ENCODE data around the gene ADCK2. TPM values are rescaled to one million over a fixed set of nuclear protein-coding genes. Genes with fewer than 3 reads are reported as not detected.

The ADCK2 gene
- total RNA-seq, 4 donors from 2014 or later, result 17.6 to 34.1 (median 21.6) TPM

- DNase-seq, result no peak
Observed at GRCh38 chr7:140670343-140670935, 2.3 kb upstream of the ADCK2 start.

GRCh38 chr7:140671966-140672365 is 779 bp upstream of the ADCK2 start:
- no peak for DNase-seq
- 77 to 100% methylated on average over 3 to 12 of the region's 15 CpGs for whole genome bisulfite sequencing, 2 donors
- Histone ChIP-seq H3K27me3 (no peaks in the 10 kb centered on the region), H3K27ac (no peak overlapping the region), H3K4me3 (peak overlapping the region in 1 of 4 donors; percentile 95), H3K9me3 (no peaks in the 10 kb centered on the region), H3K4me1 (peaks cover 18 to 41% (median 26%) of the 10 kb centered on the region in 3 donors), H3K36me3 (peaks cover 0 to 15% (median 0%) of the 10 kb centered on the region in 3 donors)
- intact Hi-C loops (cut with DNase I), result no loop called here
- TF ChIP-seq CTCF (IDR thresholded peaks at IDR 0.05), result no peak
- no peak for TF ChIP-seq POLR2A (IDR thresholded peaks at IDR 0.05)

More at GRCh38 chr7:140670343-140670935, 2.3 kb upstream of the ADCK2 start:
- TF ChIP-seq POLR2A (IDR thresholded peaks at IDR 0.05) (no peak), CTCF (IDR thresholded peaks at IDR 0.05) (no peak)
- intact Hi-C loops (cut with DNase I), result no loop called here
- H3K9me3 ChIP-seq, result no peaks in the 10 kb centered on the region
- H3K27me3 ChIP-seq, result no peaks in the 10 kb centered on the region
- H3K4me1 ChIP-seq, result peaks cover 17 to 31% (median 20%) of the 10 kb centered on the region in 3 donors
- no peaks in the 10 kb centered on the region for H3K36me3 ChIP-seq
- 57 to 67% methylated on average over 4 of the region's 4 CpGs for WGBS, 2 donors
- H3K27ac ChIP-seq, result no peak overlapping the region
- H3K4me3 ChIP-seq, result no peak overlapping the region

- Histone ChIP-seq H3K27ac (peak overlapping the region; percentile 84 to 96 (median 90)), H3K36me3 (peaks cover 0 to 27% (median 0%) of the 10 kb centered on the region in 3 donors), H3K9me3 (no peaks in the 10 kb centered on the region), H3K4me1 (peaks cover 18 to 41% (median 26%) of the 10 kb centered on the region in 3 donors), H3K27me3 (no peaks in the 10 kb centered on the region), H3K4me3 (peak overlapping the region; percentile 63 to 95 (median 88))
- 0% methylated on average over 13 to 14 of the region's 72 CpGs for WGBS, 2 donors
- TF ChIP-seq POLR2A (IDR thresholded peaks at IDR 0.05) (peak in 1 of 4 donors; percentile 22), CTCF (IDR thresholded peaks at IDR 0.05) (no peak)
- intact Hi-C loops (cut with DNase I), result no loop called here
- no peak for DNase-seq
Observed at GRCh38 chr7:140673063-140673773, 473 bp downstream of the ADCK2 start.

- DNase-seq, result no peak
- Histone ChIP-seq H3K4me1 (peaks cover 18 to 41% (median 26%) of the 10 kb centered on the region in 3 donors), H3K9me3 (no peaks in the 10 kb centered on the region), H3K4me3 (peak overlapping the region; percentile 63 to 95 (median 88)), H3K36me3 (peaks cover 0 to 32% (median 0%) of the 10 kb centered on the region in 3 donors), H3K27ac (peak overlapping the region; percentile 84 to 96 (median 90)), H3K27me3 (no peaks in the 10 kb centered on the region)
- intact Hi-C loops (cut with DNase I), result no loop called here
- WGBS, 2 donors, result no CpG with 5 or more reads among the region's 18 CpGs
- no peak for TF ChIP-seq CTCF (IDR thresholded peaks at IDR 0.05)
- TF ChIP-seq POLR2A (IDR thresholded peaks at IDR 0.05), result no peak
Observed at GRCh38 chr7:140673774-140674155, 1.0 kb downstream of the ADCK2 start.

GRCh38 chr7:140674356-140674800 is 1.6 kb downstream of the ADCK2 start:
- DNase-seq, result no peak
- TF ChIP-seq POLR2A (IDR thresholded peaks at IDR 0.05) (no peak), CTCF (IDR thresholded peaks at IDR 0.05) (no peak)
- no peaks in the 10 kb centered on the region for H3K9me3 ChIP-seq
- H3K4me1 ChIP-seq, result peaks cover 18 to 41% (median 26%) of the 10 kb centered on the region in 3 donors
- 43 to 64% methylated on average over 3 to 4 of the region's 5 CpGs for WGBS, 2 donors
- peaks cover 0 to 38% (median 0%) of the 10 kb centered on the region in 3 donors for H3K36me3 ChIP-seq
- intact Hi-C loops (cut with DNase I), result no loop called here
- peak overlapping the region in 2 of 4 donors; percentile 84 to 96 for H3K27ac ChIP-seq
- H3K4me3 ChIP-seq, result peak overlapping the region in 2 of 4 donors; percentile 88 to 95
- no peaks in the 10 kb centered on the region for H3K27me3 ChIP-seq

Data from esophagus squamous epithelium (tissue), 5 donors.